Esophagus muscularis mucosa (tissue), 4 donors: ENCODE results near the gene SMYD4. TPM values are rescaled to one million over a fixed set of nuclear protein-coding genes. Genes with fewer than 3 reads are reported as not detected.

ENCODE experiments used
- DNase-seq: peaks from one replicate; pipeline ENCODE4 v3.0.0-alpha.2; 2017; ENCODE audit errors: extremely low spot score
- H3K27ac ChIP-seq, 4 donors: fragments of 200-600 bp; sonication (generic); replicated peaks in 1 of 4; 1 replicate in 3 of 4; 2 replicates in 1 of 4; pipeline ENCODE4 v1.5.1; 2016 to 2019; ENCODE audit warnings: mild to moderate bottlenecking in 1 of 4
- H3K27me3 ChIP-seq, 4 donors: fragments of 200-600 bp; sonication (generic); one replicate each; pipeline versions ENCODE4 v1.5.1 to v1.6.0; 2016 to 2019
- H3K36me3 ChIP-seq, 4 donors: fragments of 200-600 bp; sonication (generic); one replicate each; pipeline ENCODE4 v1.5.1; 2016 to 2019
- H3K4me1 ChIP-seq, 4 donors: fragments of 200-600 bp; sonication (generic); one replicate each; pipeline ENCODE4 v1.5.1; 2016 to 2019
- H3K4me3 ChIP-seq, 4 donors: fragments of 200-600 bp; sonication (generic); 1 replicate in 2 of 4; 2 replicates in 2 of 4; pipeline ENCODE4 v1.5.1; 2016 to 2019; ENCODE audit warnings: mild to moderate bottlenecking in 4 of 4, moderate library complexity in 1 of 4
- H3K9me3 ChIP-seq, 4 donors: fragments of 200-600 bp; sonication (generic); 1 replicate in 3 of 4; 2 replicates in 1 of 4; pipeline ENCODE4 v1.5.1; 2016 to 2019
- CTCF ChIP-seq, 3 experiments: fragments of 200-600 bp in 2 of 3; fragments of 450-650 bp in 1 of 3; sonication (generic) in 2 of 3; IDR thresholded peaks; one replicate each; pipeline ENCODE4 v1.5.1; 2017 to 2019; ENCODE audit warnings: antibody characterized with exemption in 3 of 3, mild to moderate bottlenecking in 2 of 3, moderate library complexity in 1 of 3
- EP300 ChIP-seq: sonication (generic); formaldehyde crosslinking; IDR thresholded peaks from one replicate; pipeline ENCODE4 v1.6.1; 2017; ENCODE audit warnings: antibody characterized with exemption
- POLR2A ChIP-seq: fragments of 450-650 bp; IDR thresholded peaks from one replicate; pipeline ENCODE4 v1.6.1; 2017; ENCODE audit warnings: antibody characterized with exemption, moderate library complexity, mild to moderate bottlenecking, low read depth
- POLR2AphosphoS5 ChIP-seq, 2 donors: sonication (generic); formaldehyde crosslinking; IDR thresholded peaks; one replicate each; pipeline ENCODE4 v1.6.1; 2017; ENCODE audit warnings: antibody characterized with exemption in 2 of 2
- WGBS: methylation state at CpG from one replicate; pipeline ENCODE4 v1.1.5; 2018; 5-methylcytosine and 5-hydroxymethylcytosine counted together
- intact Hi-C: fragments of 100-400 bp; cut with DNase I; formaldehyde crosslinking; loops from one replicate; pipeline ENCODE4 v1.15.1; 2023
- total RNA-seq, 4 donors: library from RNA; depleted of rRNA; stranded (reverse); fragments of >200 nt; gene quantifications; one replicate each; pipeline versions ENCODE4 v1.1.0 to v1.2.1, GENCODE V29; 2016

SMYD4 gene
- total RNA-seq, 4 donors from 2014 or later = 10.3 to 14.8 (median 11.9) TPM

GRCh38 chr17:1793447-1793806 lies 36.3 kb downstream of the SMYD4 start:
- Histone ChIP-seq H3K4me3 (no peak overlapping the region), H3K27me3 (no peaks in the 10 kb centered on the region), H3K36me3 (peaks cover 0 to 4% (median 0%) of the 10 kb centered on the region in 4 donors), H3K4me1 (peaks cover 20 to 24% (median 21%) of the 10 kb centered on the region in 4 donors), H3K9me3 (no peaks in the 10 kb centered on the region), H3K27ac (no peak overlapping the region)
- intact Hi-C loops = loop anchor here (10.0 kb wide), 1 partner anchor 71 kb away; no protein-coding TSS in a partner anchor
- 53% methylated on average over 1 of the region's 1 CpG for WGBS
- DNase-seq = no peak
- TF ChIP-seq POLR2A = no peak
- TF ChIP-seq EP300 = no peak
- no peak for TF ChIP-seq CTCF (IDR thresholded peaks at IDR 0.05)
- TF ChIP-seq POLR2AphosphoS5 (IDR thresholded peaks at IDR 0.05) = no peak

GRCh38 chr17:1792495-1793446 lies 36.9 kb downstream of the SMYD4 start:
- no peak overlapping the region for H3K27ac ChIP-seq
- H3K4me3 ChIP-seq = no peak overlapping the region
- no peaks in the 10 kb centered on the region for H3K27me3 ChIP-seq
- WGBS = 92% methylated on average over 23 of the region's 23 CpGs
- H3K36me3 ChIP-seq = peaks cover 0 to 4% (median 0%) of the 10 kb centered on the region in 4 donors
- intact Hi-C loops = loop anchor here (10.0 kb wide), 1 partner anchor 72 kb away; no protein-coding TSS in a partner anchor
- H3K4me1 ChIP-seq = peaks cover 18 to 26% (median 23%) of the 10 kb centered on the region in 4 donors
- DNase-seq = no peak
- H3K9me3 ChIP-seq = no peaks in the 10 kb centered on the region
- TF ChIP-seq POLR2A (no peak), POLR2AphosphoS5 (IDR thresholded peaks at IDR 0.05) (no peak), EP300 (no peak), CTCF (IDR thresholded peaks at IDR 0.05) (no peak)

- TF ChIP-seq CTCF (IDR thresholded peaks at IDR 0.05) (no peak), POLR2AphosphoS5 (IDR thresholded peaks at IDR 0.05) (no peak), EP300 (no peak), POLR2A (no peak)
- intact Hi-C loops = loop anchor here (5.0 to 10.0 kb wide), 2 partner anchors 75 to 123 kb away; no protein-coding TSS in a partner anchor
- no peak overlapping the region for H3K4me3 ChIP-seq
- H3K27ac ChIP-seq = no peak overlapping the region
- peaks cover 21 to 31% (median 25%) of the 10 kb centered on the region in 4 donors for H3K4me1 ChIP-seq
- no peaks in the 10 kb centered on the region for H3K27me3 ChIP-seq
- no peak for DNase-seq
- peaks cover 0 to 22% (median 0%) of the 10 kb centered on the region in 4 donors for H3K36me3 ChIP-seq
- H3K9me3 ChIP-seq = no peaks in the 10 kb centered on the region
- 65% methylated on average over 5 of the region's 5 CpGs for WGBS
Measured at GRCh38 chr17:1789936-1790335, 39.8 kb downstream of the SMYD4 start.

GRCh38 chr17:1787301-1787902 lies 42.3 kb downstream of the SMYD4 start:
- no peaks in the 10 kb centered on the region for H3K9me3 ChIP-seq
- intact Hi-C loops = loop anchor here (5.0 kb wide), 1 partner anchor 120 kb away; no protein-coding TSS in a partner anchor
- peak; percentile 72 to 78 for TF ChIP-seq POLR2AphosphoS5 (IDR thresholded peaks at IDR 0.05)
- no peak for TF ChIP-seq EP300
- H3K27me3 ChIP-seq = no peaks in the 10 kb centered on the region
- no peak for DNase-seq
- WGBS = 71% methylated on average over 16 of the region's 16 CpGs
- peaks cover 39 to 44% (median 42%) of the 10 kb centered on the region in 4 donors for H3K4me1 ChIP-seq
- no peak overlapping the region for H3K4me3 ChIP-seq
- peaks cover 0 to 22% (median 6%) of the 10 kb centered on the region in 4 donors for H3K36me3 ChIP-seq
- H3K27ac ChIP-seq = peak overlapping the region; percentile 73 to 89 (median 82)

- no peaks in the 10 kb centered on the region for H3K27me3 ChIP-seq
- 70% methylated on average over 7 of the region's 7 CpGs for WGBS
- H3K27ac ChIP-seq = peak overlapping the region; percentile 73 to 89 (median 82)
- peaks cover 0 to 17% (median 13%) of the 10 kb centered on the region in 4 donors for H3K36me3 ChIP-seq
- TF ChIP-seq POLR2A (no peak), EP300 (no peak), CTCF (IDR thresholded peaks at IDR 0.05) (no peak), POLR2AphosphoS5 (IDR thresholded peaks at IDR 0.05) (no peak)
- peaks cover 44 to 51% (median 49%) of the 10 kb centered on the region in 4 donors for H3K4me1 ChIP-seq
- intact Hi-C loops = loop anchor here (5.0 kb wide), 1 partner anchor 119 kb away; no protein-coding TSS in a partner anchor
- peak overlapping the region in 1 of 4 donors; percentile 8 for H3K4me3 ChIP-seq
- no peaks in the 10 kb centered on the region for H3K9me3 ChIP-seq
- no peak for DNase-seq
Measured at GRCh38 chr17:1786708-1787107, 43.0 kb downstream of the SMYD4 start.
